Retinal pigment epithelial cell (primary cell): ENCODE results near the gene EEF1B2.
"Not testable (repeated sequence)": the region's sequence is repeated elsewhere in the genome, so short reads cannot be mapped to it uniquely, and the experiment has no call there.

Experiments used
- DNase-seq: peaks from one replicate; pipeline ENCODE4 v3.0.0-alpha.2; 2010; ENCODE audit warnings: low read depth
- H3K4me3 ChIP-seq: 2 replicates; pipeline ENCODE4 v1.5.1; 2011; ENCODE audit warnings: mild to moderate bottlenecking, low read length, control low read depth, moderate library complexity
- CTCF ChIP-seq: conservative IDR thresholded peaks from 2 replicates; pipeline ENCODE4 v1.5.1; 2011; ENCODE audit warnings: low read depth, low read length, control low read depth, inconsistent platforms

Gene EEF1B2

GRCh38 chr2:206203331-206203730 lies 43.6 kb downstream of the EEF1B2 start:
- DNase-seq: no peak
- no peak overlapping the region for H3K4me3 ChIP-seq
- TF ChIP-seq CTCF: no peak

GRCh38 chr2:206204710-206205109 lies 45.0 kb downstream of the EEF1B2 start:
- no peak for TF ChIP-seq CTCF
- H3K4me3 ChIP-seq: no peak overlapping the region
- no peak for DNase-seq

- not testable (repeated sequence) for H3K4me3 ChIP-seq, DNase-seq
These were observed 47.6 kb downstream of the EEF1B2 start for GRCh38 chr2:206207316-206207715.

- no peak for TF ChIP-seq CTCF
- H3K4me3 ChIP-seq: no peak overlapping the region
- DNase-seq: no peak
These were observed 49.2 kb downstream of the EEF1B2 start for GRCh38 chr2:206208900-206209299.

- TF ChIP-seq CTCF: no peak
- H3K4me3 ChIP-seq: no peak overlapping the region
- no peak for DNase-seq
These were observed 52.1 kb downstream of the EEF1B2 start for GRCh38 chr2:206211657-206212255.
